Stimulated activated CD8-positive, alpha-beta memory T cell treated with anti-CD3 and anti-CD28 coated beads, Interleukin-7, amount 100 ng/mL, for 4 hours (primary cell): Measurements from ENCODE around the gene PDE8B.

ENCODE experiments used
- DNase-seq, 2 donors: peaks; one replicate each; pipeline ENCODE4 v3.0.0-alpha.2; 2020; ENCODE audit warnings: low read depth in 2 of 2

PDE8B gene

GRCh38 chr5:77186652-77187370 lies 23.7 kb upstream of the PDE8B start:
- DNase-seq = no peak

- no peak for DNase-seq
Observed at GRCh38 chr5:77189421-77189820, 21.1 kb upstream of the PDE8B start.

GRCh38 chr5:77192441-77193050 lies 17.9 kb upstream of the PDE8B start:
- no peak for DNase-seq

GRCh38 chr5:77194762-77195161 lies 15.7 kb upstream of the PDE8B start:
- no peak for DNase-seq

- no peak for DNase-seq
Observed at GRCh38 chr5:77197840-77198554, 12.5 kb upstream of the PDE8B start.

- DNase-seq = no peak
Observed at GRCh38 chr5:77200663-77201062, 9.8 kb upstream of the PDE8B start.

- no peak for DNase-seq
Observed at GRCh38 chr5:77202145-77202544, 8.3 kb upstream of the PDE8B start.

- no peak for DNase-seq
Observed at GRCh38 chr5:77204967-77205366, 5.5 kb upstream of the PDE8B start.

- no peak for DNase-seq
Observed at GRCh38 chr5:77208507-77209163, 1.8 kb upstream of the PDE8B start.

GRCh38 chr5:77209495-77210090 lies 887 bp upstream of the PDE8B start:
- DNase-seq = no peak

- no peak for DNase-seq
Observed at GRCh38 chr5:77210964-77211690, 647 bp downstream of the PDE8B start.

- DNase-seq = no peak
Observed at GRCh38 chr5:77211691-77212047, 1.2 kb downstream of the PDE8B start.

GRCh38 chr5:77213601-77214000 lies 3.1 kb downstream of the PDE8B start:
- DNase-seq = no peak

- DNase-seq = no peak
Observed at GRCh38 chr5:77214151-77214550, 3.7 kb downstream of the PDE8B start.

GRCh38 chr5:77218263-77218662 lies 7.8 kb downstream of the PDE8B start:
- DNase-seq = no peak

- DNase-seq = no peak
Observed at GRCh38 chr5:77221115-77221514, 10.6 kb downstream of the PDE8B start.

- no peak for DNase-seq
Observed at GRCh38 chr5:77222722-77223121, 12.2 kb downstream of the PDE8B start.

GRCh38 chr5:77223653-77224052 lies 13.2 kb downstream of the PDE8B start:
- DNase-seq = no peak

GRCh38 chr5:77224672-77225355 lies 14.3 kb downstream of the PDE8B start:
- no peak for DNase-seq

GRCh38 chr5:77225531-77225930 lies 15.1 kb downstream of the PDE8B start:
- DNase-seq = no peak

GRCh38 chr5:77229887-77230286 lies 19.4 kb downstream of the PDE8B start:
- no peak for DNase-seq
